Neutrophil (primary cell): Measurements from ENCODE around the gene TEAD3.

ENCODE experiments used
- H3K27ac ChIP-seq: fragments of 200-600 bp; sonication (generic); 2 replicates; pipeline ENCODE4 v1.5.1; 2016; ENCODE audit warnings: mild to moderate bottlenecking, moderate library complexity
- H3K27me3 ChIP-seq: fragments of 200-600 bp; sonication (generic); 2 replicates; pipeline ENCODE4 v1.6.0; 2016; ENCODE audit warnings: mild to moderate bottlenecking
- H3K36me3 ChIP-seq: fragments of 200-600 bp; sonication (generic); 2 replicates; pipeline ENCODE4 v1.5.1; 2017
- H3K4me1 ChIP-seq, 2 experiments: fragments of 200-600 bp in 1 of 2; sonication (generic) in 1 of 2; 1 replicate in 1 of 2; 2 replicates in 1 of 2; pipeline versions ENCODE4 v1.5.1 to v1.6.1; 2013 to 2016; ENCODE audit warnings: low read depth in 1 of 2, low read length in 1 of 2, mild to moderate bottlenecking in 1 of 2, moderate library complexity in 1 of 2; ENCODE audit not compliant: control insufficient read depth in 1 of 2, insufficient read depth in 1 of 2
- H3K4me3 ChIP-seq, 2 experiments: fragments of 200-600 bp in 1 of 2; sonication (generic) in 1 of 2; 1 replicate in 1 of 2; 2 replicates in 1 of 2; pipeline ENCODE4 v1.5.1; 2013 to 2016; ENCODE audit warnings: low read depth in 1 of 2, low read length in 1 of 2, mild to moderate bottlenecking in 1 of 2, moderate library complexity in 1 of 2
- H3K9me3 ChIP-seq: fragments of 200-600 bp; sonication (generic); 2 replicates; pipeline ENCODE4 v1.5.1; 2016
- CTCF ChIP-seq: fragments of 200-600 bp; sonication (generic); IDR thresholded peaks from 2 replicates; pipeline ENCODE4 v1.5.1; 2016; ENCODE audit warnings: antibody characterized with exemption

Gene TEAD3

DNA sequence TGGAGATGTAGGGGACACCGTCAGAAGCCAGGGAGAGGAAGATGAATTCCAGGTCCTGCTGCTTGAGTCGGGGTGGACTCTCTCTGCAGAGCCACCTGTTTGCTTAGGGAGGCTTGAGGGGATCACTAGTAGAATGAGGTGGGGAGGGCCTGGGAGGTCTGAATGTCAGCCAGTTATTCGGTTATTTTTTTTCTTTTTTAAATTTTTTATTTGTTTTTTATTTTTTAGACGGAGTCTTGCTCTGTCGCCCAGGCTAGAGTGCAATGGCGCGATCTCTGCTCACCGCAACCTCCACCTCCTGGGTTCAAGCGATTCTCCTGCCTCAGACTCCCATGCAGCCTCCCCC lies 8.4 kb downstream of the TEAD3 start:
- H3K9me3 ChIP-seq = no peaks in the 10 kb centered on the region
- no peaks in the 10 kb centered on the region for H3K36me3 ChIP-seq
- no peak overlapping the region for H3K4me3 ChIP-seq
- H3K27ac ChIP-seq = peak overlapping the region; percentile 57
- H3K27me3 ChIP-seq = peaks cover 36% of the 10 kb centered on the region
- no peak for TF ChIP-seq CTCF
- H3K4me1 ChIP-seq = peaks cover 51 to 53% of the 10 kb centered on the region in 2 experiments

GRCh38 chr6:35487658-35488516 lies 9.0 kb downstream of the TEAD3 start:
- peaks cover 49 to 52% of the 10 kb centered on the region in 2 experiments for H3K4me1 ChIP-seq
- no peaks in the 10 kb centered on the region for H3K9me3 ChIP-seq
- H3K36me3 ChIP-seq = no peaks in the 10 kb centered on the region
- peaks cover 30% of the 10 kb centered on the region for H3K27me3 ChIP-seq
- no peak for TF ChIP-seq CTCF
- H3K27ac ChIP-seq = peak overlapping the region; percentile 57
- H3K4me3 ChIP-seq = no peak overlapping the region

GRCh38 chr6:35486005-35486925 lies 10.6 kb downstream of the TEAD3 start:
- Histone ChIP-seq H3K27me3 (peaks cover 14% of the 10 kb centered on the region), H3K4me3 (no peak overlapping the region), H3K36me3 (no peaks in the 10 kb centered on the region), H3K4me1 (peaks cover 40 to 43% of the 10 kb centered on the region in 2 experiments), H3K9me3 (no peaks in the 10 kb centered on the region), H3K27ac (no peak overlapping the region)
- no peak for TF ChIP-seq CTCF

DNA sequence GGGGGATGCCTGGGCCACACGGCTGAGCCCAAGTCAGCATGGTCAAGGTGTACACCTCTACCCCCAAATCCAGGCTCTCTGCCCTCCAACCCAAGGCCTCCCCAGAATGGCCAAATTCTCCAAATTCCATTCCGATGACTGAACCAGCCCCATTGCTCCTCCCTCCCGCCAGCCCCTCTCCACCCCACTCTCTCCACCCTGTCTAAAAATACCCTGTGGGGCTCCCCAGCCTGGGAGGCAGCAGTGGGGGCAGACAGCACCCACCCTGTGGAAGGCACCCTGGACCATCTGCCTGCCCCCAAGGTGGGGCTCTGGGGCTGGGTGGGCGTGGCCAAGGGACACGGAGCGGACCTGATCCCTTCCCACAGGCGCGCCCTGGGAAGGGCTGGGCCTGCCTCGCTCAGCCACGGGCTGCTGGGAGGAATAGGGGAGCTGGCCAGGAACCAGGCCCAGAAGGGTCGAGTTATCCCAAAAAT lies 11.4 kb downstream of the TEAD3 start:
- peaks cover 6% of the 10 kb centered on the region for H3K27me3 ChIP-seq
- no peaks in the 10 kb centered on the region for H3K36me3 ChIP-seq
- no peak overlapping the region for H3K27ac ChIP-seq
- H3K9me3 ChIP-seq = no peaks in the 10 kb centered on the region
- no peak for TF ChIP-seq CTCF
- peaks cover 40 to 43% of the 10 kb centered on the region in 2 experiments for H3K4me1 ChIP-seq
- H3K4me3 ChIP-seq = no peak overlapping the region

DNA sequence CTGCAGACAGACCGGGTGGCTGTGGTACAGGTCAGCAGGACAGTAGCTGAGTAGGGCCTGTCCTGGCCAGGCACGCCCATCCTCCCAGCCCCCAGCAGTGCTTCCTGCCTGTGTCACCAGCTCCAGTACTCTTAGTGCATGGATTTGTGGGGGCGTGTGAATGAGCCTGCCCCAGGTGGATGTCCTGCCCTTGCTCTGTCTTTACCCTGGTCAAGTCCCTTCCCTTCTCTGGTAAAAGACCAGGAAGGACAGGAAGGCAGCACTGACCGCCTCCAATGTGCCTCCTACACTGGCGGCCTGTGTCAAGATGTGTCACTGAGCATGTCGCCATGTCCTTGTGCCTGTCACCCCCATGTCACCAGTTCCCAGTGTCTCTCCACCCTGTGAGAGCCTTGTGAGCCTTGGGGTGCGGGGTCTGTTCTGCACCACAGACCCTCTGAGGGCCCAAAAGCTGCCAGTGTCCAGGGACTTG lies 11.9 kb downstream of the TEAD3 start:
- no peaks in the 10 kb centered on the region for H3K36me3 ChIP-seq
- H3K9me3 ChIP-seq = no peaks in the 10 kb centered on the region
- H3K4me1 ChIP-seq = peaks cover 40 to 41% of the 10 kb centered on the region in 2 experiments
- H3K27me3 ChIP-seq = peaks cover under 1% of the 10 kb centered on the region
- no peak overlapping the region for H3K27ac ChIP-seq
- no peak for TF ChIP-seq CTCF
- no peak overlapping the region for H3K4me3 ChIP-seq
